ENCODE data around the gene ABCB8.

The ABCB8 gene

GRCh38 chr7:151065516-151065915 lies 37.3 kb downstream of the ABCB8 start:
- Histone ChIP-seq H3K36me3 (peaks cover 86% of the 10 kb centered on the region), H4K20me1 (peaks cover 59% of the 10 kb centered on the region), H3K9ac (no peak overlapping the region), H3K27me3 (no peaks in the 10 kb centered on the region), H3K9me3 (no peaks in the 10 kb centered on the region), H3K4me1 (peaks cover 19% of the 10 kb centered on the region), H3K4me2 (no peak overlapping the region), H3K4me3 (no peak overlapping the region), H3K27ac (no peak overlapping the region)
- no peak for TF ChIP-seq Cebpa-rat (IDR thresholded peaks at IDR 0.05)

DNA sequence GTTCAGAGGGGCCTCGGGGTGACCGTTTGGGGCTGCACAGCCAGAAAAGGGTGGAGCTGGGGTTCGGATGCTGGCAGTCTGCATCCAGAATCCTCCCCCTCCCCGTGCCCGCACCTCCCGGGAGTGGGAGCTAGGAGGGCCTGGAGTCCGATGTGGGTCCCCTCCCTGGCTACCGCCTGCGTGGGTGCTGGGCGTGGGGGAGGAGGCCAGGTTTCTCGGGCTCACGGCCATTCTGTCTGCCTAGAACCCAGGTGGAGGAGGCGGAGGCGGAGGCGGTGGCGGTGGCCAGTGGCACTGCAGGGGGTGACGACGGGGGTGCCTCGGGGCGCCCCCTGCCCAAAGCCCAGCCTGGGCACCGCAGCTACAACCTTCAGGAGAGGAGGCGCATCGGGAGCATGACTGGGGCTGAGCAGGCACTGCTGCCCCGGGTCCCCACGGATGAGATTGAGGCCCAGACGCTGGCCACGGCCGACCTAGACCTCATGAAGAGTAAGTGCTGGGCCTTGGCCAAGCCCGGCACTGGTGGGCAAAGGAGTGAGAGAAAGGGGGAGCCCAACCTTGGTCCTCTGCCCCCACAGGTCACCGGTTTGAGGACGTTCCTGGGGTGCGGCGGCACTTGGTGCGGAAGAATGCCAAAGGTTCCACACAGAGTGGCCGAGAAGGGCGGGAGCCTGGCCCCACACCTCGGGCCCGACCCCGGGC lies 38.2 kb downstream of the ABCB8 start:
- Histone ChIP-seq H3K4me3 (no peak overlapping the region), H3K27me3 (no peaks in the 10 kb centered on the region), H3K4me2 (no peak overlapping the region), H3K9me3 (no peaks in the 10 kb centered on the region), H4K20me1 (peaks cover 56% of the 10 kb centered on the region), H3K36me3 (peaks cover 95% of the 10 kb centered on the region), H3K9ac (no peak overlapping the region), H3K4me1 (peaks cover 10% of the 10 kb centered on the region), H3K27ac (no peak overlapping the region)
- no peak for TF ChIP-seq Cebpa-rat (IDR thresholded peaks at IDR 0.05)

DNA sequence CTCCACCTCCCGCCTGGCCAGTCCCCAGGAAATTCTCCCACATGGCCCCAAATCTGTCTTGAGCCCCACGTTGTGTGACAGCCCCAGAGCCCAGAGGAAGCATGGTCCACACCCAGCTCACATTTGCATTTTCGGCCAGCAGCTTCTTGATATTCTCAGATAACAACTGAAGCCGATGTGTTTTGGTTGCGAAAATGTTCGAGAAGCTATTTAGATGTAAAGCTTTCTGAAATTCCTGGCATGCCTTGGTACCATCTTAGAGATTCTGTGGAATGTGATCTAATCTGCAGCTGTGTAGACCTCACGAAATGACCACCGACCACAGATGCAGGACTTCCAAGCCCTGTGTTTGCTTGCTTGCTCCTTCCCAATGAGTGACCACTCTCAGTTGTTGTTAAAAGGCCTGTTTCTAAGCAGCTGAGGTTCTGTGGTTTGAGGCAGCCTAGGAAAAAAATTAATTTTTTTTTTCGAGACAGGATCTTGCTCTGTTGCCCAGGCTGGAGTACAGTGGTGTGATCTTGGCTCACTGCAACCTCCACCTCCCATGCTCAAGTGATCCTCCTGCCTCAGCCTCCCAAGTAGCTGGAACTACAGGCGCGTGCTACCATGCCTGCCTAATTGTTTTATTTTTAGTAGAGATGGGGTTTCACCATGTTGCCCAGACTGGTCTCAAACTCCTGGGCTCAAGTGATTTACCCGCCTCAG lies 40.0 kb downstream of the ABCB8 start:
- Histone ChIP-seq H3K4me1 (no peaks in the 10 kb centered on the region), H3K36me3 (peaks cover 100% of the 10 kb centered on the region), H3K27ac (no peak overlapping the region), H3K27me3 (no peaks in the 10 kb centered on the region), H3K9me3 (no peaks in the 10 kb centered on the region), H3K4me3 (no peak overlapping the region), H3K4me2 (no peak overlapping the region), H4K20me1 (peaks cover 41% of the 10 kb centered on the region), H3K9ac (no peak overlapping the region)
- TF ChIP-seq Cebpa-rat (IDR thresholded peaks at IDR 0.05): no peak

DNA sequence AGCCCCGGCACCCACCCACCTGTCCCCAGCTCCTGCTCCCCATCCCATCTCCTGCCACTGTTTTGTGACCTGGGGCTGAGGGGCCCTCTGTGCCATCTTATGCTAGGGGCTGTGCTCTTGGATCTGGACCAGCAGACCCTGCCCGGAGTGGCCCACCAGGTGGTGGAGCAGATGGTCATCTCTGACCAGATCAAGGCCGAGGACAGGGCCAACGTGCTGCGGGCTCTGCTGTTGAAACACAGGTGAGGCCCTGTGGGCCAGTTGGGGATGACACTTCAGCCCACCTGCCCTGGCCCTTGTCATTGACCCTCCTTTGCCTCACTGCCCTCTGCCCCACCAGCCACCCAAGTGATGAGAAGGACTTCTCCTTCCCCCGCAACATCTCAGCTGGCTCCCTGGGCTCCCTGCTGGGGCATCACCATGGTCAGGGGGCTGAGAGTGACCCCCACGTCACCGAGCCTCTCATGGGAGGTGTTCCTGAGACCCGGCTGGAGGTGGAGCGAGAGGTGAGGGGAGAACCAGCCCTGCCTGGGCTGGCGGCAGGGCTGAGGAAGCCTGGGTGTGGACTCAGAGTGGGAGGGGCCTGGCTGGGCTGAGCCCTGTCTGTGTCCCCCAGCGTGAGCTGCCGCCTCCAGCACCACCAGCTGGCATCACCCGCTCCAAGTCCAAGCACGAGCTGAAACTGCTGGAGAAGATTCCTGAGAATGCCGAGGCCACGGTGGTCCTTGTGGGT lies 41.8 kb downstream of the ABCB8 start:
- H3K4me3 ChIP-seq: no peak overlapping the region
- no peaks in the 10 kb centered on the region for H3K9me3 ChIP-seq
- H4K20me1 ChIP-seq: peaks cover 42% of the 10 kb centered on the region
- H3K9ac ChIP-seq: no peak overlapping the region
- H3K4me1 ChIP-seq: no peaks in the 10 kb centered on the region
- H3K4me2 ChIP-seq: no peak overlapping the region
- peaks cover 100% of the 10 kb centered on the region for H3K36me3 ChIP-seq
- H3K27ac ChIP-seq: no peak overlapping the region
- TF ChIP-seq Cebpa-rat (IDR thresholded peaks at IDR 0.05): no peak
- no peaks in the 10 kb centered on the region for H3K27me3 ChIP-seq

DNA sequence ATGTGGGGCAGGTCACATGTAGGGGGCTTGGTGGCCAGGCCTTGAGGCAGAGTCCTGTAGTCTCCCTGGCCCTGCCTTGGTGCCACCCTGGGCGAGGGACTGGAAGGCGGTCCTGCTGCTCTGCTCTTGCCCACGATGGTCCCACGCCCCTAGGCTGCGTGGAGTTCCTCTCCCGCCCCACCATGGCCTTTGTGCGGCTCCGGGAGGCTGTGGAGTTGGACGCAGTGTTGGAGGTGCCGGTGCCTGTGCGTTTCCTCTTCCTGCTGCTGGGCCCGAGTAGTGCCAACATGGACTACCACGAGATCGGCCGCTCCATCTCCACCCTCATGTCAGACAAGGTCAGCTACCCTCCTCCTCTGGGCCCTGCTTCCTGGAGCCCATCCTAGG lies 42.3 kb downstream of the ABCB8 start:
- H3K27me3 ChIP-seq: no peaks in the 10 kb centered on the region
- H3K27ac ChIP-seq: no peak overlapping the region
- peaks cover 42% of the 10 kb centered on the region for H4K20me1 ChIP-seq
- no peaks in the 10 kb centered on the region for H3K9me3 ChIP-seq
- H3K9ac ChIP-seq: no peak overlapping the region
- no peak for TF ChIP-seq Cebpa-rat (IDR thresholded peaks at IDR 0.05)
- no peak overlapping the region for H3K4me3 ChIP-seq
- no peaks in the 10 kb centered on the region for H3K4me1 ChIP-seq
- no peak overlapping the region for H3K4me2 ChIP-seq
- peaks cover 100% of the 10 kb centered on the region for H3K36me3 ChIP-seq

DNA sequence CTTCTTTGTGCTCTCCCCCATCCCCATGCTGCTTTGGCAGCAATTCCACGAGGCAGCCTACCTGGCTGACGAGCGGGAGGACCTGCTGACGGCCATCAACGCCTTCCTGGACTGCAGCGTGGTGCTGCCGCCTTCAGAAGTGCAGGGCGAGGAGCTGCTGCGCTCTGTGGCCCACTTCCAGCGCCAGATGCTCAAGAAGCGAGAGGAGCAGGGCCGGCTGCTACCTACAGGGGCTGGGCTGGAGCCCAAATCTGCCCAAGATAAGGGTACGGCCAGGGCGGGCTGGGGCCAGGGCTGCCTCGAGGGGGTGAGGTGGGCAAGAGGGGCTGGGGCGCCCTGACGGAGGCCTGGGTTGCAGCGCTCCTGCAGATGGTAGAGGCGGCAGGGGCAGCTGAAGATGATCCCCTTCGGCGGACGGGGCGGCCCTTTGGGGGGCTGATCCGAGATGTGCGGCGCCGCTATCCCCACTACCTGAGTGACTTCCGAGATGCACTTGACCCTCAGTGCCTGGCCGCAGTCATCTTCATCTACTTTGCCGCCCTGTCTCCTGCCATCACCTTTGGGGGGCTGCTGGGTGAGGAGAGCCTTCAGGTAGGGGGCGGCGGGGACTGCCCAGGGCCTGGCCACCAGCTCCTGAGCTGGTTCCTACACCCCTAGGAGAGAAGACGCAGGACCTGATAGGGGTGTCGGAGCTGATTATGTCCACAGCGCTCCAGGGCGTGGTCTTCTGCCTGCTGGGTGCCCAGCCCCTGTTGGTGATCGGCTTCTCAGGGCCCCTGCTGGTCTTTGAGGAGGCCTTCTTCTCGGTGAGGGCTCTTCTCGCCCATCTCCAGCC lies 43.0 kb downstream of the ABCB8 start:
- H3K27me3 ChIP-seq: no peaks in the 10 kb centered on the region
- peaks cover 39% of the 10 kb centered on the region for H4K20me1 ChIP-seq
- H3K4me3 ChIP-seq: no peak overlapping the region
- no peak overlapping the region for H3K4me2 ChIP-seq
- H3K27ac ChIP-seq: no peak overlapping the region
- no peaks in the 10 kb centered on the region for H3K9me3 ChIP-seq
- TF ChIP-seq Cebpa-rat (IDR thresholded peaks at IDR 0.05): no peak
- peaks cover 100% of the 10 kb centered on the region for H3K36me3 ChIP-seq
- no peaks in the 10 kb centered on the region for H3K4me1 ChIP-seq
- no peak overlapping the region for H3K9ac ChIP-seq

- peaks cover 53% of the 10 kb centered on the region for H4K20me1 ChIP-seq
- 0 out of 2 replicates have a peak overlapping the region, but pooled peaks have one; percentile 6 for H3K9ac ChIP-seq
- H3K36me3 ChIP-seq: peaks cover 89% of the 10 kb centered on the region
Measured at GRCh38 chr7:151073990-151074389, 45.7 kb downstream of the ABCB8 start.

DNA sequence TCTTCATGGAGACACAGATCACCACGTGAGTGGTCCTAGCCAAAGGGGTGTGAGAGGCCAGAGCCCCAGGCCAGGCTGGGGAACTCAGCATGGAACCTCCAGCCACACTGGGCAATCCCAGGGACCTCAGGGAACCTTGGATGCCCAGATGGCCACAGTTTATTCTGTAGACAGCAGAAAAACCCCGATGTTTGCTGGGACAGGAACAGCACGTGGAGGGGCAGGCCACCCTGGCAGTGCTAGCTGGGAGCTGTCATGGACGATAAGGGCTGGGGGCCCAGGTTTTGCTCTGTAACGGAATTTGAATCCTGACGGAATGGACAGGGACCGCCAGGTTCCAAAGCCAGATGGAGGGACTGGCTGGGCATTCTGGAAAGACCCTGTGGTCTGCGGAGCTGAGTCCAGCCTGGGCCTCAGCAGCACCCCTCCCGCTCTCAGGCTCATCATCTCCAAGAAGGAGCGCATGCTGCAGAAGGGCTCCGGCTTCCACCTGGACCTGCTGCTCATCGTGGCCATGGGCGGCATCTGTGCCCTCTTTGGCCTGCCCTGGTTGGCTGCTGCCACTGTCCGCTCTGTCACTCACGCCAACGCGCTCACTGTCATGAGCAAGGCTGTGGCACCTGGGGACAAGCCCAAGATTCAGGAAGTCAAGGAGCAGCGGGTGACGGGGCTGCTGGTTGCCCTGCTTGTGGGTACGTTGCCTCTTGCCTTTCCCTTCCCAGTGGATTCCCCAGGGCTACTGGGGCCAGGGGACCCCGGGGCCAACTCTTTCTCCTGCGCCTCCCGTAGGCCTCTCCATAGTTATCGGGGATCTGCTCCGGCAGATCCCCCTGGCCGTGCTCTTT lies 46.8 kb downstream of the ABCB8 start:
- Histone ChIP-seq H4K20me1 (peaks cover 63% of the 10 kb centered on the region), H3K36me3 (peaks cover 79% of the 10 kb centered on the region), H3K4me2 (no peak overlapping the region), H3K4me1 (peaks cover 32% of the 10 kb centered on the region), H3K9ac (no peak overlapping the region), H3K27me3 (no peaks in the 10 kb centered on the region), H3K27ac (no peak overlapping the region), H3K4me3 (no peak overlapping the region), H3K9me3 (no peaks in the 10 kb centered on the region)
- no peak for TF ChIP-seq Cebpa-rat (IDR thresholded peaks at IDR 0.05)

More at GRCh38 chr7:151073990-151074389, 45.7 kb downstream of the ABCB8 start:
- Histone ChIP-seq H3K4me2 (no peak overlapping the region), H3K27ac (no peak overlapping the region), H3K27me3 (no peaks in the 10 kb centered on the region), H3K4me1 (peaks cover 21% of the 10 kb centered on the region), H3K4me3 (no peak overlapping the region), H3K9me3 (no peaks in the 10 kb centered on the region)
- TF ChIP-seq Cebpa-rat (IDR thresholded peaks at IDR 0.05): no peak

DNA sequence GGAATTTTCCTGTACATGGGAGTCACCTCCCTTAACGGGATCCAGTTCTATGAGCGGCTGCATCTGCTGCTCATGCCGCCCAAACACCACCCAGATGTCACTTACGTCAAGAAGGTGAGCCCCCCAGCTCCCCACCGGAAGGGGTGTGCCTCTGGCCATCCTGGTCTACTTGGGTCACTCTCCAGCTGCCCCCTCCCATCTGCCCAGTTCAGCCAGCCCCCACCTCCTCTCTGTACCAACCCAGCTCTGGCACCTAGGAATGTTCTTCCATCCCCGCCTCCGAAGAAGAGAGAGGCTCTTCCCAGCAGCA lies 47.4 kb downstream of the ABCB8 start:
- peaks cover 73% of the 10 kb centered on the region for H3K36me3 ChIP-seq
- peaks cover 65% of the 10 kb centered on the region for H4K20me1 ChIP-seq
- no peak overlapping the region for H3K4me3 ChIP-seq
- no peaks in the 10 kb centered on the region for H3K27me3 ChIP-seq
- no peak for TF ChIP-seq Cebpa-rat (IDR thresholded peaks at IDR 0.05)
- H3K4me2 ChIP-seq: no peak overlapping the region
- no peak overlapping the region for H3K27ac ChIP-seq
- H3K9ac ChIP-seq: no peak overlapping the region
- H3K9me3 ChIP-seq: no peaks in the 10 kb centered on the region
- H3K4me1 ChIP-seq: peaks cover 32% of the 10 kb centered on the region
